HEK293 (cell line): ENCODE data around the gene SERPINB13.
"Not testable (repeated sequence)": the region's sequence is repeated elsewhere in the genome, so short reads cannot be mapped to it uniquely, and the experiment has no call there.

Experiments
- CTCF ChIP-seq: fragments of 450-650 bp; formaldehyde crosslinking; IDR thresholded peaks from 2 replicates; pipeline ENCODE4 v1.5.1; 2016; ENCODE audit warnings: missing biosample characterization, missing genetic modification characterization
- MZF1 ChIP-seq: fragments of 450-650 bp; formaldehyde crosslinking; IDR thresholded peaks from 2 replicates; pipeline ENCODE4 v1.5.1; 2017; ENCODE audit warnings: missing biosample characterization, missing genetic modification characterization, borderline replicate concordance
- ZBTB20 ChIP-seq: fragments of 450-650 bp; formaldehyde crosslinking; IDR thresholded peaks from 2 replicates; pipeline ENCODE4 v1.5.1; 2016; ENCODE audit warnings: missing biosample characterization, missing genetic modification characterization
- ZFP69B ChIP-seq: fragments of 450-650 bp; formaldehyde crosslinking; IDR thresholded peaks from 2 replicates; pipeline ENCODE4 v1.5.1; 2016; ENCODE audit warnings: missing biosample characterization, missing genetic modification characterization
- ZNF146 ChIP-seq: fragments of 450-650 bp; formaldehyde crosslinking; IDR thresholded peaks from 2 replicates; pipeline ENCODE4 v1.5.1; 2016; ENCODE audit warnings: missing biosample characterization, missing genetic modification characterization
- ZNF362 ChIP-seq: fragments of 450-650 bp; formaldehyde crosslinking; IDR thresholded peaks from 2 replicates; pipeline ENCODE4 v1.5.1; 2016; ENCODE audit warnings: missing biosample characterization, missing genetic modification characterization
- ZNF530 ChIP-seq: fragments of 450-650 bp; formaldehyde crosslinking; IDR thresholded peaks from 2 replicates; pipeline ENCODE4 v1.5.1; 2016; ENCODE audit warnings: low read depth, missing biosample characterization, missing genetic modification characterization
- ZNF580 ChIP-seq: fragments of 450-650 bp; formaldehyde crosslinking; IDR thresholded peaks from 2 replicates; pipeline ENCODE4 v1.5.1; 2016; ENCODE audit warnings: missing biosample characterization, missing genetic modification characterization
- ZNF645 ChIP-seq: fragments of 450-650 bp; formaldehyde crosslinking; IDR thresholded peaks from 2 replicates; pipeline ENCODE4; 2016; ENCODE audit warnings: missing biosample characterization, missing genetic modification characterization
- ZNF768 ChIP-seq: fragments of 450-650 bp; formaldehyde crosslinking; IDR thresholded peaks from 2 replicates; pipeline ENCODE4 v1.5.1; 2018; ENCODE audit warnings: missing biosample characterization, mild to moderate bottlenecking, missing genetic modification characterization

- not testable (repeated sequence) for TF ChIP-seq ZNF645 (tag by site-specific recombination); CTCF; ZNF768 (tag by site-specific recombination); ZNF362; ZBTB20 (tag by site-specific recombination); ZNF580 (tag by site-specific recombination); ZNF146 (tag by site-specific recombination); ZFP69B (tag by site-specific recombination); MZF1 (tag by site-specific recombination); ZNF530 (tag by site-specific recombination)
Observed at GRCh38 chr18:63644142-63644541, 57.0 kb downstream of the SERPINB13 start, which contains the start of gene SERPINB4.
